Astrocyte (in vitro differentiated cells and primary cell): ENCODE data around the gene HOXD4. TPM values are rescaled to one million over a fixed set of nuclear protein-coding genes. Genes with fewer than 3 reads are reported as not detected.

Source experiments
- DNase-seq: peaks from one replicate; pipeline ENCODE4 v3.0.0-alpha.2; 2010; ENCODE audit warnings: low read depth
- FAIRE-seq: peaks from 2 replicates; lab custom pipeline; 2011; peaks lifted over from hg19 to GRCh38; lab: Jason Lieb, UNC
- H2AFZ ChIP-seq: 2 replicates; pipeline ENCODE4 v1.6.0; 2012; ENCODE audit warnings: low read depth, low read length, inconsistent platforms
- H3K27ac ChIP-seq: 2 replicates; pipeline ENCODE4 v1.5.1; 2011; ENCODE audit warnings: low read depth, low read length, inconsistent platforms
- H3K27me3 ChIP-seq: 2 replicates; pipeline ENCODE4 v1.6.0; 2011; ENCODE audit warnings: low read length, inconsistent platforms; ENCODE audit not compliant: insufficient read depth
- H3K36me3 ChIP-seq: 2 replicates; pipeline ENCODE4 v1.5.1; 2011; ENCODE audit warnings: low read length, inconsistent platforms; ENCODE audit not compliant: insufficient read depth
- H3K4me1 ChIP-seq: 2 replicates; pipeline ENCODE4 v1.5.1; 2011; ENCODE audit warnings: low read length, inconsistent platforms; ENCODE audit not compliant: insufficient read depth
- H3K4me2 ChIP-seq: 2 replicates; pipeline ENCODE4 v1.6.0; 2012; ENCODE audit warnings: low read length, inconsistent platforms
- H3K4me3 ChIP-seq: 2 replicates; pipeline ENCODE4 v1.5.1; 2011; ENCODE audit warnings: low read depth, mild to moderate bottlenecking, low read length, inconsistent platforms; ENCODE audit not compliant: insufficient read depth
- H3K79me2 ChIP-seq: 2 replicates; pipeline ENCODE4 v1.6.0; 2012; ENCODE audit warnings: mild to moderate bottlenecking, low read length, inconsistent platforms; ENCODE audit not compliant: insufficient read depth
- H3K9ac ChIP-seq: 2 replicates; pipeline ENCODE4 v1.6.0; 2012; ENCODE audit warnings: mild to moderate bottlenecking, low read length, inconsistent platforms
- H3K9me3 ChIP-seq: 2 replicates; pipeline ENCODE4 v1.5.1; 2012; ENCODE audit warnings: low read depth, mild to moderate bottlenecking, low read length, inconsistent platforms; ENCODE audit not compliant: insufficient read depth
- H4K20me1 ChIP-seq: 2 replicates; pipeline ENCODE4 v1.6.0; 2012; ENCODE audit warnings: low read length, inconsistent platforms; ENCODE audit not compliant: insufficient read depth
- H3K27ac Mint-ChIP-seq: one replicate; pipeline ENCODE4 v1.8.0; 2021; ENCODE audit warnings: mild to moderate bottlenecking, mixed read lengths; ENCODE audit not compliant: unreplicated experiment
- H3K27me3 Mint-ChIP-seq: one replicate; pipeline ENCODE4 v1.8.0; 2021; ENCODE audit warnings: low read depth, mixed read lengths; ENCODE audit not compliant: unreplicated experiment
- H3K36me3 Mint-ChIP-seq: one replicate; pipeline ENCODE4 v1.8.0; 2021; ENCODE audit warnings: low read depth, mixed read lengths; ENCODE audit not compliant: unreplicated experiment
- H3K4me1 Mint-ChIP-seq: one replicate; pipeline ENCODE4 v1.8.0; 2021; ENCODE audit warnings: low read depth, mixed read lengths; ENCODE audit not compliant: unreplicated experiment
- H3K4me3 Mint-ChIP-seq: one replicate; pipeline ENCODE4 v1.8.0; 2021; ENCODE audit warnings: mild to moderate bottlenecking, moderate library complexity, mixed read lengths; ENCODE audit not compliant: unreplicated experiment
- H3K9me3 Mint-ChIP-seq: one replicate; pipeline ENCODE4 v1.8.0; 2021; ENCODE audit warnings: mild to moderate bottlenecking, mixed read lengths; ENCODE audit not compliant: unreplicated experiment
- CTCF ChIP-seq: IDR thresholded peaks from 2 replicates; pipeline ENCODE4 v1.5.1; 2011; ENCODE audit warnings: low read depth, mild to moderate bottlenecking, inconsistent platforms, low read length, moderate library complexity; ENCODE audit not compliant: insufficient read depth
- EZH2 ChIP-seq: IDR thresholded peaks from 2 replicates; pipeline ENCODE4 v1.6.1; 2012; ENCODE audit warnings: mild to moderate bottlenecking, low read length, inconsistent platforms; ENCODE audit not compliant: insufficient read depth
- total RNA-seq: library from RNA; stranded (reverse); gene quantifications from 2 replicates; pipeline ENCODE4 v1.2.1, GENCODE V29; 2021

Gene HOXD4
- total RNA-seq, 1 donor from 2014 or later: not detected

GRCh38 chr2:176105078-176105729, 46.1 kb upstream of the HOXD4 start:
- H3K4me1 Mint-ChIP-seq: peaks cover 4% of the 10 kb centered on the region
- FAIRE-seq (no peak), DNase-seq (no peak)
- Histone ChIP-seq H3K27ac (no peak overlapping the region), H4K20me1 (peaks cover 4% of the 10 kb centered on the region), H3K9me3 (peaks cover 21% of the 10 kb centered on the region), H3K4me2 (no peak overlapping the region), H3K9ac (no peak overlapping the region), H3K79me2 (no peaks in the 10 kb centered on the region), H3K4me1 (no peaks in the 10 kb centered on the region), H3K36me3 (no peaks in the 10 kb centered on the region), H3K4me3 (no peak overlapping the region), H3K27me3 (peaks cover 87% of the 10 kb centered on the region), H2AFZ (no peak overlapping the region)
- H3K4me3 Mint-ChIP-seq: no peak overlapping the region
- peaks cover 23% of the 10 kb centered on the region for H3K9me3 Mint-ChIP-seq
- no peaks in the 10 kb centered on the region for H3K36me3 Mint-ChIP-seq
- peak overlapping the region; percentile 72 for H3K27ac Mint-ChIP-seq
- TF ChIP-seq EZH2 (no peak), CTCF (no peak)
- H3K27me3 Mint-ChIP-seq: peaks cover 83% of the 10 kb centered on the region

GRCh38 chr2:176105730-176106580, 45.4 kb upstream of the HOXD4 start:
- Mint-ChIP-seq H3K27me3 (peaks cover 83% of the 10 kb centered on the region), H3K4me1 (peaks cover 4% of the 10 kb centered on the region), H3K36me3 (no peaks in the 10 kb centered on the region), H3K27ac (peak overlapping the region; percentile 80), H3K9me3 (peaks cover 19% of the 10 kb centered on the region), H3K4me3 (peak overlapping the region; percentile 34)
- Histone ChIP-seq H3K36me3 (no peaks in the 10 kb centered on the region), H3K27ac (no peak overlapping the region), H3K4me2 (no peak overlapping the region), H2AFZ (no peak overlapping the region), H3K27me3 (peaks cover 87% of the 10 kb centered on the region), H3K79me2 (no peaks in the 10 kb centered on the region), H3K4me1 (no peaks in the 10 kb centered on the region), H3K9me3 (peaks cover 15% of the 10 kb centered on the region), H3K4me3 (no peak overlapping the region), H4K20me1 (peaks cover 4% of the 10 kb centered on the region), H3K9ac (no peak overlapping the region)
- FAIRE-seq (no peak), DNase-seq (no peak)
- TF ChIP-seq EZH2: no peak
- no peak for TF ChIP-seq CTCF
